HFFc6 (cell line): Measurements from ENCODE around the gene BRD3. TPM values are rescaled to one million over a fixed set of nuclear protein-coding genes. Genes with fewer than 3 reads are reported as not detected.
"Not testable (repeated sequence)": the region's sequence is repeated elsewhere in the genome, so short reads cannot be mapped to it uniquely, and the experiment has no call there.

Experiments
- DNase-seq: peaks from one replicate; pipeline ENCODE4 v3.0.0-alpha.2; 2018
- H3K27ac Mint-ChIP-seq: 2 replicates; pipeline ENCODE4 v1.8.0; 2020; ENCODE audit warnings: mild to moderate bottlenecking, mixed read lengths
- H3K27me3 Mint-ChIP-seq: 2 replicates; pipeline ENCODE4 v1.8.0; 2021; ENCODE audit warnings: mild to moderate bottlenecking, moderate library complexity, mixed read lengths; ENCODE audit not compliant: insufficient read depth
- H3K36me3 Mint-ChIP-seq: 2 replicates; pipeline ENCODE4 v1.8.0; 2021; ENCODE audit warnings: low read depth, mixed read lengths
- H3K4me1 Mint-ChIP-seq: 2 replicates; pipeline ENCODE4 v1.8.0; 2020; ENCODE audit warnings: low read depth, mixed read lengths
- H3K4me3 Mint-ChIP-seq: 2 replicates; pipeline ENCODE4 v1.8.0; 2020; ENCODE audit warnings: mild to moderate bottlenecking, moderate library complexity, mixed read lengths
- H3K9me3 Mint-ChIP-seq: 2 replicates; pipeline ENCODE4 v1.8.0; 2020; ENCODE audit warnings: mild to moderate bottlenecking, mixed read lengths
- CTCF ChIP-seq: fragments of 200-600 bp; sonication (generic); IDR thresholded peaks from 2 replicates; pipeline ENCODE4 v1.5.0; 2021; ENCODE audit warnings: antibody characterized with exemption, mild to moderate bottlenecking
- long read RNA-seq: library from polyadenylated mRNA; unstranded; transcript quantifications from one replicate; pipeline ENCODE4 v2.0.0, GENCODE V29; 2019
- total RNA-seq, 6 experiments: library from RNA; stranded (reverse); fragmentation: NEBNext Ultra II Directional; extraction: Animal tissue kit (Norgen Biotek cat#: 25700); gene quantifications; 2 replicates in 1 of 6; 3 replicates in 5 of 6; pipeline ENCODE4 v1.2.3, GENCODE V29; 2021

Gene BRD3
- 10 to 100 TPM; 17.1 to 20.9 (median 18.6) TPM for total RNA-seq
- long read RNA-seq, full-length matches to known transcripts = 3 of 45 reads
- long read RNA-seq, partial matches to known transcripts = 9 of 45 reads
- long read RNA-seq, other reads (novel, unspliced or antisense) = 33 of 45 reads

- Mint-ChIP-seq H3K27ac (peak within 1 kb of the TSS; percentile 77), H3K9me3 (no peaks in the 10 kb centered on the region), H3K4me1 (peaks cover 22% of the 10 kb centered on the region), H3K27me3 (peaks cover 35% of the 10 kb centered on the region), H3K36me3 (no peaks in the 10 kb centered on the region), H3K4me3 (peak within 1 kb of the TSS; percentile 93)
- no peak for TF ChIP-seq CTCF
- DNase-seq = peak; percentile 67
Measured at GRCh38 chr9:134067904-134068743, at the start of gene BRD3. TSS of gene BRD3 (minus strand) at chr9:134068026. CDS start at chr9:134053477, 14,549 bp downstream.

- no peak for TF ChIP-seq CTCF
- H3K27me3 Mint-ChIP-seq = peaks cover 4% of the 10 kb centered on the region
- no peaks in the 10 kb centered on the region for H3K9me3 Mint-ChIP-seq
- no peak overlapping the region for H3K27ac Mint-ChIP-seq
- no peaks in the 10 kb centered on the region for H3K36me3 Mint-ChIP-seq
- no peak for DNase-seq
- H3K4me1 Mint-ChIP-seq = no peaks in the 10 kb centered on the region
- H3K4me3 Mint-ChIP-seq = no peak overlapping the region
Measured at GRCh38 chr9:134112561-134112960, 44.7 kb upstream of the BRD3 start.

- Mint-ChIP-seq H3K4me1 (no peaks in the 10 kb centered on the region), H3K4me3 (no peak overlapping the region), H3K27ac (no peak overlapping the region), H3K27me3 (peaks cover 5% of the 10 kb centered on the region), H3K9me3 (no peaks in the 10 kb centered on the region), H3K36me3 (no peaks in the 10 kb centered on the region)
- DNase-seq = no peak
- no peak for TF ChIP-seq CTCF
Measured at GRCh38 chr9:134111064-134111463, 43.2 kb upstream of the BRD3 start.

GRCh38 chr9:134103391-134103998 lies 35.7 kb upstream of the BRD3 start:
- no peak overlapping the region for H3K27ac Mint-ChIP-seq
- peaks cover 6% of the 10 kb centered on the region; the same call in 1 of the 2 replicates for H3K36me3 Mint-ChIP-seq
- no peak for TF ChIP-seq CTCF
- H3K9me3 Mint-ChIP-seq = peaks cover 6% of the 10 kb centered on the region; the same call in 1 of the 2 replicates
- peaks cover 17% of the 10 kb centered on the region for H3K27me3 Mint-ChIP-seq
- H3K4me3 Mint-ChIP-seq = no peak overlapping the region
- no peaks in the 10 kb centered on the region for H3K4me1 Mint-ChIP-seq
- DNase-seq = no peak

GRCh38 chr9:134101623-134102149 lies 33.9 kb upstream of the BRD3 start:
- Mint-ChIP-seq H3K4me3 (no peak overlapping the region), H3K27me3 (peaks cover 16% of the 10 kb centered on the region), H3K36me3 (peaks cover 6% of the 10 kb centered on the region; the same call in 1 of the 2 replicates), H3K9me3 (peaks cover 6% of the 10 kb centered on the region; the same call in 1 of the 2 replicates), H3K4me1 (no peaks in the 10 kb centered on the region), H3K27ac (no peak overlapping the region)
- TF ChIP-seq CTCF = no peak
- no peak for DNase-seq

- not testable (repeated sequence) for DNase-seq, H3K4me3 Mint-ChIP-seq, H3K27ac Mint-ChIP-seq, H3K9me3 Mint-ChIP-seq, H3K4me1 Mint-ChIP-seq, H3K36me3 Mint-ChIP-seq
- H3K27me3 Mint-ChIP-seq = peaks cover 21% of the 10 kb centered on the region
Measured at GRCh38 chr9:134101133-134101532, 33.3 kb upstream of the BRD3 start.
